Fibroblast of lung (primary cell): ENCODE data around the gene RTN3. TPM values are rescaled to one million over a fixed set of nuclear protein-coding genes. Genes with fewer than 3 reads are reported as not detected.

Source experiments
- DNase-seq, 2 donors: peaks; one replicate each; pipeline versions ENCODE4 v3.0.0 to v3.0.0-alpha.2; 2010; ENCODE audit warnings: low read depth in 2 of 2
- H2AFZ ChIP-seq: 2 replicates; pipeline ENCODE4 v1.5.1; 2012; ENCODE audit warnings: low read length, control low read depth, inconsistent platforms
- H3K27ac ChIP-seq: 2 replicates; pipeline ENCODE4 v1.5.1; 2011; ENCODE audit warnings: low read length, control low read depth; ENCODE audit not compliant: insufficient read depth
- H3K27me3 ChIP-seq: 2 replicates; pipeline ENCODE4 v1.5.1; 2011; ENCODE audit warnings: mild to moderate bottlenecking, low read length; ENCODE audit not compliant: control insufficient read depth, insufficient read depth
- H3K36me3 ChIP-seq: 2 replicates; pipeline ENCODE4 v1.5.1; 2011; ENCODE audit warnings: low read length; ENCODE audit not compliant: control insufficient read depth, insufficient read depth
- H3K4me1 ChIP-seq: 2 replicates; pipeline ENCODE4 v1.5.1; 2011; ENCODE audit warnings: low read length; ENCODE audit not compliant: control insufficient read depth, insufficient read depth; ENCODE audit errors: extremely low read depth
- H3K4me2 ChIP-seq: 2 replicates; pipeline ENCODE4 v1.5.1; 2011; ENCODE audit warnings: low read length, control low read depth; ENCODE audit not compliant: insufficient read depth; ENCODE audit errors: extremely low read depth
- H3K4me3 ChIP-seq, 4 experiments: fragments of 200-600 bp in 1 of 4; sonication (generic) in 1 of 4; replicated peaks in 1 of 4; 2 replicates each; pipeline ENCODE4 v1.5.1; 2011 to 2016; ENCODE audit warnings: low read length in 4 of 4, low read depth in 3 of 4, mild to moderate bottlenecking in 3 of 4, control low read depth in 2 of 4, inconsistent platforms in 1 of 4, mixed read lengths in 1 of 4; ENCODE audit not compliant: insufficient read depth in 1 of 4; ENCODE audit errors: control extremely low read depth in 1 of 4
- H3K79me2 ChIP-seq: 2 replicates; pipeline ENCODE4 v1.5.1; 2012; ENCODE audit warnings: mild to moderate bottlenecking, low read length, inconsistent platforms; ENCODE audit not compliant: control insufficient read depth, insufficient read depth
- H3K9ac ChIP-seq: 2 replicates; pipeline ENCODE4 v1.5.1; 2011; ENCODE audit warnings: mild to moderate bottlenecking, low read length, control low read depth; ENCODE audit not compliant: insufficient read depth
- H3K9me3 ChIP-seq: 2 replicates; pipeline ENCODE4 v1.5.1; 2012; ENCODE audit warnings: low read depth, low read length; ENCODE audit not compliant: control insufficient read depth, insufficient read depth
- H4K20me1 ChIP-seq: 2 replicates; pipeline ENCODE4 v1.5.1; 2011; ENCODE audit warnings: low read length; ENCODE audit not compliant: control insufficient read depth, insufficient read depth; ENCODE audit errors: extremely low read depth
- CTCF ChIP-seq, 2 donors: IDR thresholded peaks in 1 of 2; conservative IDR thresholded peaks in 1 of 2; 1 replicate in 1 of 2; 2 replicates in 1 of 2; pipeline ENCODE4 v1.5.1; 2011 to 2012; ENCODE audit warnings: low read length in 2 of 2, control low read depth in 1 of 2, inconsistent platforms in 1 of 2, low read depth in 1 of 2, mild to moderate bottlenecking in 1 of 2
- EZH2 ChIP-seq: IDR thresholded peaks from 2 replicates; pipeline ENCODE4 v1.5.1; 2012; ENCODE audit warnings: low read length, control low read depth, mild to moderate bottlenecking; ENCODE audit errors: missing control alignments
- polyA plus RNA-seq, 2 donors: library from polyadenylated mRNA; depleted of rRNA in 1 of 2; stranded (reverse) in 1 of 2; unstranded in 1 of 2; fragments of >200 nt; gene quantifications; 2 replicates each; pipeline ENCODE4 v1.2.1, GENCODE V29; 2011 to 2012; ENCODE audit warnings: missing spikeins in 1 of 2
- total RNA-seq: library from RNA; depleted of rRNA; stranded (reverse); fragments of >200 nt; gene quantifications from 2 replicates; pipeline ENCODE4 v1.2.1, GENCODE V29; 2014

The RTN3 gene
- total and polyA plus RNA-seq, 2 donors (not counting 1 experiment from before 2014, with no cell fraction given), result 93.3 to 167 TPM

- H3K4me3 ChIP-seq, result peak overlapping the region; percentile 80 to 94 (median 88)
- H3K4me2 ChIP-seq, result peak overlapping the region; percentile 94
- peak overlapping the region; percentile 44 for H3K9ac ChIP-seq
- no peak overlapping the region for H2AFZ ChIP-seq
- TF ChIP-seq CTCF (conservative IDR thresholded peaks at IDR 0.05 in 1 of 2, IDR thresholded peaks at IDR 0.05 in 1 of 2; ENCODE audit: low read depth in 1 of 2, low read length in 2 of 2), result no peak
- TF ChIP-seq EZH2, result no peak
- H3K27ac ChIP-seq, result peak overlapping the region; percentile 56
- H3K4me1 ChIP-seq, result peaks cover 8% of the 10 kb centered on the region
- H3K27me3 ChIP-seq, result no peaks in the 10 kb centered on the region
- peaks cover 11% of the 10 kb centered on the region for H3K36me3 ChIP-seq
- no peaks in the 10 kb centered on the region for H4K20me1 ChIP-seq
- DNase-seq, result peak; percentile 82 to 91
- peaks cover 13% of the 10 kb centered on the region for H3K79me2 ChIP-seq
- no peaks in the 10 kb centered on the region for H3K9me3 ChIP-seq
Measured at GRCh38 chr11:63767565-63768236, 86.4 kb downstream of the RTN3 start.

GRCh38 chr11:63768237-63769041 is 87.1 kb downstream of the RTN3 start, which contains the start of gene ZFTA:
ZFTA (minus strand) TSS chr11:63768775; CDS start chr11:63768622, 153 bp downstream.
- Histone ChIP-seq H3K9me3 (no peaks in the 10 kb centered on the region), H4K20me1 (no peaks in the 10 kb centered on the region), H3K79me2 (peaks cover 13% of the 10 kb centered on the region), H3K27me3 (no peaks in the 10 kb centered on the region), H2AFZ (no peak within 1 kb of the TSS), H3K36me3 (peaks cover 8% of the 10 kb centered on the region), H3K9ac (peak within 1 kb of the TSS; percentile 44), H3K4me1 (peaks cover 5% of the 10 kb centered on the region), H3K4me3 (peak within 1 kb of the TSS; percentile 80 to 94 (median 88)), H3K4me2 (peak within 1 kb of the TSS; percentile 94), H3K27ac (peak within 1 kb of the TSS; percentile 56)
- TF ChIP-seq CTCF (conservative IDR thresholded peaks at IDR 0.05 in 1 of 2, IDR thresholded peaks at IDR 0.05 in 1 of 2; ENCODE audit: low read depth in 1 of 2, low read length in 2 of 2) (peak; percentile 27 to 32), EZH2 (no peak)
- DNase-seq, result peak; percentile 51 to 66

GRCh38 chr11:63769042-63769713 is 87.9 kb downstream of the RTN3 start:
- DNase-seq, result peak in 1 of 2 donors; percentile 41
- TF ChIP-seq CTCF (conservative IDR thresholded peaks at IDR 0.05 in 1 of 2, IDR thresholded peaks at IDR 0.05 in 1 of 2; ENCODE audit: low read depth in 1 of 2, low read length in 2 of 2), result no peak
- no peak for TF ChIP-seq EZH2
- H3K4me1 ChIP-seq, result peaks cover 5% of the 10 kb centered on the region
- H3K79me2 ChIP-seq, result peaks cover 13% of the 10 kb centered on the region
- H3K27me3 ChIP-seq, result no peaks in the 10 kb centered on the region
- H3K9ac ChIP-seq, result peak overlapping the region; percentile 38
- no peak overlapping the region for H2AFZ ChIP-seq
- peaks cover 7% of the 10 kb centered on the region for H3K36me3 ChIP-seq
- H3K9me3 ChIP-seq, result no peaks in the 10 kb centered on the region
- H3K27ac ChIP-seq, result no peak overlapping the region
- H4K20me1 ChIP-seq, result no peaks in the 10 kb centered on the region
- H3K4me2 ChIP-seq, result peak overlapping the region; percentile 37
- H3K4me3 ChIP-seq, result peak overlapping the region in 3 of 4 experiments; percentile 23 to 94 (median 58)
